Neural cell (in vitro differentiated cells): ENCODE measurements around the gene NHERF1. TPM values are rescaled to one million over a fixed set of nuclear protein-coding genes. Genes with fewer than 3 reads are reported as not detected.

Source experiments
- H2AFZ ChIP-seq: fragments of 200-600, 300-800 bp; sonication (generic), shearing (Covaris generic); 2 replicates; pipeline ENCODE4 v1.6.0; 2014; ENCODE audit warnings: low read depth, mild to moderate bottlenecking, antibody characterized with exemption, low read length, moderate library complexity
- H3F3A ChIP-seq: fragments of 200-600 bp; shearing (Covaris generic); 2 replicates; pipeline ENCODE4 v1.6.1; 2016; ENCODE audit warnings: mild to moderate bottlenecking, moderate library complexity, mixed read lengths, antibody characterized with exemption, low read length; ENCODE audit not compliant: insufficient read depth, poor library complexity, severe bottlenecking
- H3K27ac ChIP-seq: fragments of 200-600, 300-800 bp; sonication (generic), shearing (Covaris generic); 2 replicates; pipeline ENCODE4 v1.5.1; 2014; ENCODE audit warnings: mild to moderate bottlenecking, low read length, moderate library complexity
- H3K27me3 ChIP-seq: fragments of 300-800, 200-600 bp; sonication (generic), shearing (Covaris generic); 2 replicates; pipeline ENCODE4 v1.6.0; 2014; ENCODE audit warnings: mild to moderate bottlenecking, low read depth, low read length, moderate library complexity; ENCODE audit not compliant: insufficient read depth
- H3K36me3 ChIP-seq: fragments of 300-800, 200-600 bp; sonication (generic), shearing (Covaris generic); 2 replicates; pipeline ENCODE4 v1.5.1; 2014; ENCODE audit warnings: mild to moderate bottlenecking, antibody characterized with exemption, low read length, moderate library complexity; ENCODE audit not compliant: insufficient read depth
- H3K4me2 ChIP-seq: fragments of 300-800, 200-600 bp; sonication (generic), shearing (Covaris generic); 2 replicates; pipeline ENCODE4 v1.6.0; 2014; ENCODE audit warnings: mild to moderate bottlenecking, low read length
- H3K4me3 ChIP-seq: fragments of 300-800, 200-600 bp; sonication (generic), shearing (Covaris generic); 2 replicates; pipeline ENCODE4 v1.5.1; 2014; ENCODE audit warnings: mild to moderate bottlenecking, low read length, moderate library complexity
- H3K79me2 ChIP-seq: fragments of 200-600 bp; shearing (Covaris generic); replicated peaks from 2 replicates; pipeline ENCODE4 v1.6.0; 2014; ENCODE audit warnings: mild to moderate bottlenecking, low read length, moderate library complexity; ENCODE audit not compliant: insufficient read depth
- H3K9ac ChIP-seq: fragments of 300-800, 200-600 bp; sonication (generic), shearing (Covaris generic); 2 replicates; pipeline ENCODE4 v1.6.1; 2016; ENCODE audit warnings: mild to moderate bottlenecking, low read length, mixed read lengths
- H3K9me2 ChIP-seq: fragments of 200-600 bp; shearing (Covaris generic); 2 replicates; pipeline ENCODE4 v1.6.1; 2016; ENCODE audit warnings: mild to moderate bottlenecking, low read length, mixed read lengths; ENCODE audit not compliant: insufficient read depth
- H3K9me3 ChIP-seq: fragments of 200-600, 300-800 bp; sonication (generic), shearing (Covaris generic); 2 replicates; pipeline ENCODE4 v1.6.1; 2016; ENCODE audit warnings: mild to moderate bottlenecking, mixed run types, low read length, moderate library complexity, mixed read lengths
- H4K20me1 ChIP-seq: fragments of 200-600 bp; shearing (Covaris generic); 2 replicates; pipeline ENCODE4 v1.6.1; 2016; ENCODE audit warnings: mild to moderate bottlenecking, mixed run types; ENCODE audit not compliant: insufficient read depth
- CTCF ChIP-seq: fragments of 450-650 bp; IDR thresholded peaks from 2 replicates; pipeline ENCODE4 v1.5.1; 2014; ENCODE audit warnings: antibody characterized with exemption, mild to moderate bottlenecking, moderate library complexity; ENCODE audit not compliant: poor library complexity, severe bottlenecking
- EP300 ChIP-seq: fragments of 450-650 bp; conservative IDR thresholded peaks from 2 replicates; pipeline ENCODE4 v1.6.1; 2014; ENCODE audit warnings: antibody characterized with exemption, mild to moderate bottlenecking, moderate library complexity; ENCODE audit not compliant: poor library complexity, severe bottlenecking
- EZH2 ChIP-seq: fragments of 200-600, 300-800 bp; shearing (Covaris generic), sonication (generic); IDR thresholded peaks from 2 replicates; pipeline ENCODE4 v1.6.1; 2014; ENCODE audit warnings: antibody characterized with exemption, low read length, borderline replicate concordance, mild to moderate bottlenecking; ENCODE audit not compliant: insufficient read depth, poor library complexity, severe bottlenecking
- MXI1 ChIP-seq: fragments of 450-650 bp; conservative IDR thresholded peaks from 2 replicates; pipeline ENCODE4 v1.6.1; 2014; ENCODE audit warnings: antibody characterized with exemption, mild to moderate bottlenecking; ENCODE audit not compliant: poor library complexity, severe bottlenecking
- POLR2AphosphoS5 ChIP-seq: IDR thresholded peaks from 2 replicates; pipeline ENCODE4 v1.6.1; 2012
- RAD21 ChIP-seq: fragments of 450-650 bp; conservative IDR thresholded peaks from 2 replicates; pipeline ENCODE4 v1.6.1; 2014; ENCODE audit warnings: antibody characterized with exemption, mild to moderate bottlenecking, moderate library complexity
- REST ChIP-seq: IDR thresholded peaks from 2 replicates; pipeline ENCODE4 v1.6.1; 2012; ENCODE audit warnings: borderline replicate concordance
- SMC3 ChIP-seq: fragments of 450-650 bp; conservative IDR thresholded peaks from 2 replicates; pipeline ENCODE4 v1.6.1; 2014; ENCODE audit warnings: antibody characterized with exemption, mild to moderate bottlenecking, moderate library complexity; ENCODE audit not compliant: poor library complexity
- TAF1 ChIP-seq: IDR thresholded peaks from 2 replicates; pipeline ENCODE4 v1.6.1; 2012; ENCODE audit warnings: low read depth
- polyA plus RNA-seq: library from polyadenylated mRNA; depleted of rRNA; stranded (reverse); fragments of >200 nt; gene quantifications from 2 replicates; pipeline ENCODE4 v1.2.3, GENCODE V29; 2014

NHERF1 gene
- polyA plus RNA-seq, 1 donor from 2014 or later: 0.51 TPM

DNA sequence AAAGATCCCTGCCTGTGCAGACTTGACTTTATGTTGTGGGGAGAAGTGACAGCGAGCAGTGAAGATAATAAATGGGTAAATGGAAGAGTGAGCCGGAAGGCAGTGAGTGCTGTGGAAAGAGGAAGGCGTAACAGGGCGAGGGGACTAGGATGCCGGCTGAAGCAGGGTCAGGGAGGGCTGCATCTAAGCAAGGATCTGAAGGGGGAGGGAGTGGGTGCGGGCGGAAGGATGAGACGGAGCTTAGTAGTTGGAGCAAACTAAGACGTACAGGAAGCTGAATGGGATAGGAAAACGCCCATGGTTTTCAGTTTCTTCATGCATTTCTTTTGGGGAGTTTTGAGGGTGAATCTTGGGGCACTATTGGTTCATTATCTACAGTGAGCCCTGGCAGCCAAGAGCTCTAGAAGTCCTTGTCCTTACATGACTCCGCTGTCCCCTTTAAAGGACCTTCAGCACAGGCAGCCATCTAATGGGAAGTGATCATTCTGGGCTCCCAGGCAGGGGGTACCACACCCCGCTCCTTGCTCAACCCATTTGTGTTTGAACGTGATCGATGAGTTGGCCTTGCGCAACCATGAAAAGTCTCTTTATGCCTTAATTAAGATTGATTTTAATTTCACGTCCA is 38.1 kb downstream of the NHERF1 start:
- H3K36me3 ChIP-seq: no peaks in the 10 kb centered on the region
- no peaks in the 10 kb centered on the region for H4K20me1 ChIP-seq
- H3K9me3 ChIP-seq: no peaks in the 10 kb centered on the region
- H3K9me2 ChIP-seq: no peaks in the 10 kb centered on the region
- no peaks in the 10 kb centered on the region for H3K27me3 ChIP-seq
- TF ChIP-seq MXI1: no peak
- no peak for TF ChIP-seq RAD21
- no peak for TF ChIP-seq EZH2
- TF ChIP-seq SMC3: no peak
- no peak for TF ChIP-seq POLR2AphosphoS5
- no peak for TF ChIP-seq TAF1
- TF ChIP-seq EP300: no peak
- no peak for TF ChIP-seq REST
- TF ChIP-seq CTCF: no peak
- no peaks in the 10 kb centered on the region for H3F3A ChIP-seq
- no peak overlapping the region for H3K4me2 ChIP-seq
- H3K79me2 ChIP-seq: no peaks in the 10 kb centered on the region
- H3K27ac ChIP-seq: no peak overlapping the region
- H2AFZ ChIP-seq: no peak overlapping the region
- no peak overlapping the region for H3K9ac ChIP-seq
- H3K4me3 ChIP-seq: no peak overlapping the region

DNA sequence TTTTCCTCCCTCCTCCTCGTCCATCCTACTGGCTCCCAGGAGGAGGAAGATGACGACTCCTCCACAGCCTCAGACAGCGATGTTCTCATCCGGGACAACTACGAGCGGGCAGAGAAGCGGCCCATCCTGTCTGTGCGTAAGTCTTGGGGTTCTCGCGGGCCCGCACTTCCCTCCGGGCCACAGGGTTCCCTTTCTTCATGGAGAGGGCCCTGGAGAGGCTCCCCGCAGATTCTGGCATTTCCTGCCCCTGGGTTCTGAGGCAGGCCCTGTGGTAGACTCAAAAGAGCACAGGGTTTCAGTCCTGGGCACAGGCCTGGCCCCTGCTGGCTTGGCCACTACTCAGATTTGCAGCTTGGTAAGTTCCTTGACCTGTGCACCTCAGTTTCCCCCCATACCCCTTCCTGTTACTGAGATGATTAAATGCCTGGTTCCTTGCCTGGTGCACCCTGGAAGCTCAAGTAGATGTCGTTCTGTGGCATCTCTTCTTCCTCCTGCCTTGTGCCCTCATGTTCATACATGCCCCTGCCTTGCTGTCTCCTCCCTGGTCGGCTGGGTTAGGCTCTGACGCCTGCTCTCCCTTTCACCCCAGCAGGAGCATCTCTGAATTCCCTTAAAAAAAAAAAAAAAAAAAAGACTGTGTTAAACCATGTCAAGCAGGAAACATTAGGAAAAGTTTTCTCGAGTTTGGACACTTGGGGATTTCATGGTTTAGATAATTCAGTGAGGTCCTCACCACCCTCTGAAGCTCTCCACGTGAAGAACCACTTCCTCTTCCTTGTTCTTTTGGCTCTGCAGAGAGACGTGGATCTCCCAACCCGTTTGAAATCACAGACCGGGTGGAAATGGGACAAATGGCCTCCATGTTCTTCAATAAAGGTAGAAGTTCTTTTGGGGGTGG is 42.0 kb downstream of the NHERF1 start:
- Histone ChIP-seq H3K79me2 (no peaks in the 10 kb centered on the region), H3K36me3 (no peaks in the 10 kb centered on the region), H3K27ac (no peak overlapping the region), H3K4me3 (no peak overlapping the region), H4K20me1 (no peaks in the 10 kb centered on the region), H3K9ac (no peak overlapping the region), H3K27me3 (no peaks in the 10 kb centered on the region), H3K9me3 (no peaks in the 10 kb centered on the region), H3K9me2 (no peaks in the 10 kb centered on the region), H3F3A (no peaks in the 10 kb centered on the region), H2AFZ (no peak overlapping the region), H3K4me2 (no peak overlapping the region)
- TF ChIP-seq EZH2: no peak
- TF ChIP-seq EP300: no peak
